Thymus (tissue), 11 donors: Measurements from ENCODE around the gene SOX9. TPM values are rescaled to one million over a fixed set of nuclear protein-coding genes. Genes with fewer than 3 reads are reported as not detected.
"Not testable (repeated sequence)": the region's sequence is repeated elsewhere in the genome, so short reads cannot be mapped to it uniquely, and the experiment has no call there.

Experiments used
- DNase-seq, 9 donors: peaks; one replicate each; pipeline ENCODE4 v3.0.0-alpha.2; 2013; ENCODE audit warnings: low spot score in 9 of 9, low read depth in 6 of 9, missing footprints in 1 of 9
- H3K27ac ChIP-seq, 2 donors: one replicate each; pipeline ENCODE4 v1.5.1; 2013; ENCODE audit warnings: control low read depth in 1 of 2, low read depth in 1 of 2, low read length in 1 of 2, mild to moderate bottlenecking in 1 of 2, moderate library complexity in 1 of 2
- H3K27me3 ChIP-seq, 2 donors: one replicate each; pipeline ENCODE4 v1.5.1; 2013; ENCODE audit warnings: low read length in 1 of 2; ENCODE audit not compliant: control insufficient read depth in 2 of 2, insufficient read depth in 1 of 2
- H3K36me3 ChIP-seq, 2 donors: one replicate each; pipeline ENCODE4 v1.5.1; 2013; ENCODE audit warnings: low read length in 1 of 2, mild to moderate bottlenecking in 1 of 2, moderate library complexity in 1 of 2; ENCODE audit not compliant: control insufficient read depth in 2 of 2, insufficient read depth in 2 of 2
- H3K4me1 ChIP-seq, 2 donors: one replicate each; pipeline ENCODE4 v1.5.1; 2013; ENCODE audit warnings: low read length in 2 of 2; ENCODE audit not compliant: control insufficient read depth in 2 of 2, insufficient read depth in 2 of 2
- H3K4me3 ChIP-seq, 2 donors: one replicate each; pipeline ENCODE4 v1.5.1; 2013; ENCODE audit warnings: low read length in 2 of 2, control low read depth in 1 of 2, mild to moderate bottlenecking in 1 of 2
- H3K9me3 ChIP-seq, 2 donors: one replicate each; pipeline ENCODE4 v1.5.1; 2013; ENCODE audit warnings: low read length in 1 of 2, mild to moderate bottlenecking in 1 of 2; ENCODE audit not compliant: control insufficient read depth in 2 of 2, insufficient read depth in 1 of 2
- WGBS: extraction: QIAGEN DNeasy Blood & Tissue Kit; methylation state at CpG from one replicate; pipeline ENCODE4 v1.1.7; 2013; 5-methylcytosine and 5-hydroxymethylcytosine counted together
- polyA plus RNA-seq: library from polyadenylated mRNA; stranded (reverse); fragments of 200-250 nt; gene quantifications from one replicate; pipeline ENCODE4 v1.2.3, GENCODE V29; 2013
- total RNA-seq: library from RNA; stranded (reverse); fragments of 120-200 nt; gene quantifications from one replicate; pipeline ENCODE4 v1.2.4, GENCODE V29; 2013
- donor health status: healthy.

The SOX9 gene
- total and polyA plus RNA-seq, 2 donors: 0.19 to 1.7 TPM

DNA sequence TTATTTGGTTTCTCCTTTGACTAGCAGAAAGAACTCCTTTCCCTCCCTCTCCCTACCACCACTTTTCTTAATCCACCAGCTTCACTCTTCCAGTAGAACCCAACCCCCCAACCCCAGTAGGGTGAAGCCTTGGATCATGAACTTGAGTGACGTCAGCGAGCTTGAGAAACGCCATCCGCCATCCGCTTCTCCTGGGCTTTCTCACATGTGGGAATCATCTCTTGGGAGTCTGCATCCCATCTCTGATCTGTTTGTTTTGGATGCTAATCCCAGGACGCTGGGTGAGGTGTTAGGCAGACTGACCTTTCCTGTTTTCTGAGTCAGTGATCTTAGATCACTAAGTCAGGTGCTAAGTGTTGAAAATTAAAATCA, 16.0 kb upstream of the SOX9 start:
- Histone ChIP-seq H3K4me3 (no peak overlapping the region), H3K27ac (no peak overlapping the region), H3K27me3 (peaks cover 0 to 2% of the 10 kb centered on the region in 2 donors), H3K9me3 (no peaks in the 10 kb centered on the region), H3K4me1 (no peaks in the 10 kb centered on the region), H3K36me3 (no peaks in the 10 kb centered on the region)
- DNase-seq: no peak
- WGBS: 74% methylated on average over 6 of the region's 6 CpGs

DNA sequence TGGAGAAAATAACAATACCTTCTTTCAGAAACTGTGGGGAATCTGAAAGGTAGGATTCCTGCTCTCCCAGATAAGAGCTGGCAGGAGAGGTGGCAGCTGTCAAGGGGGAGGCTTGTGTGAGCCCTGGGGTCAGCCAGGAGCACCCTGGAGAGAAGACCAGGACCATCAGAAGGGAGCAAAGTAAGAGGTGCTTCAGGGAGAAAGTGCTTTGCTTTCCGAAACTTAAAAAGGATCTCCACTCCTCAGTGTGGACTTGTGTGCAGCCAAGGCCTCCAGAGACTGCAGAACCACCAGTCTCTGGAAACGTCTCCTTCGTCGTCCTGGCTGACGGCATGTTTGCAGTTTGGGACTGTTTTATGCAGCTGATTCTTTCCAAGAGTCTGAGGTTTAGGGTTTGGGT, 13.7 kb upstream of the SOX9 start:
- peaks cover 0 to 14% of the 10 kb centered on the region in 2 donors for H3K27me3 ChIP-seq
- no peaks in the 10 kb centered on the region for H3K36me3 ChIP-seq
- no peak overlapping the region for H3K27ac ChIP-seq
- no peak overlapping the region for H3K4me3 ChIP-seq
- WGBS: 77% methylated on average over 5 of the region's 5 CpGs
- DNase-seq: no peak
- no peaks in the 10 kb centered on the region for H3K9me3 ChIP-seq
- no peaks in the 10 kb centered on the region for H3K4me1 ChIP-seq

DNA sequence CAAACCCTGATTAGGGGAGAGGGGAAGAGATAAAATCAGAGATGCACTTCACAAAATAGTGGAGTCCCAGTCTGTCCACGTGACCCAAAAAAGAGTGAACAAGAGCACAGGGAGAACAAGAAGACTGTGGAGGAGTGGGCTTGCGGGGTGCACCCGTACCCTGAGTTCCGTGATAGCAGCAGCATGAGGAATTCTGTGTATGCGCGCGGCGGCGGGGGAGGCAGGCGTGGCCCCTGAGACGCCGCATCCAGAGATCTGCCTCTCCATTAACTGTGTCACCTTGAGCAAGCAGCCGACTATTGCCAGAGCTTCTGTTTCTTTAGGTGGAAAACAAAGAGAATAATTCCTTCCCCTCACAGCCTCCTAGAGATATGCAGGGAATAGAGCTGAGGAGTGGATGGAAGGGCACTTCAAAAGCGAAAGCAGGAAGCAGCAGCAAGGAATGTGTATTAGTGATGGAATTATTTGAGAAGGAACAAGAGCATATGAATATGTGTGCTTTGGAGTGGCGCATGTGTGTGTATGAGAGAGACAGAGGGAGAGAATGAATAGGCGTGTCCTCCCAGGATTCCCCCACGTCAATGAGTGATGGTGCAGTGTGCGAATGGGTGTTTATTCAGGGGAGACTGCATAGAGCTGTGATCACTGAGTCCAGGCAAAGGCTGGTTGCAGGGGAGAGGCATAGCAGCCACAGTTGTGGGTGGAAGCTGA, 10.4 kb upstream of the SOX9 start:
- no peak for DNase-seq
- no peaks in the 10 kb centered on the region for H3K36me3 ChIP-seq
- H3K9me3 ChIP-seq: no peaks in the 10 kb centered on the region
- WGBS: 62% methylated on average over 18 of the region's 18 CpGs
- H3K4me1 ChIP-seq: no peaks in the 10 kb centered on the region
- no peak overlapping the region for H3K27ac ChIP-seq
- peaks cover 9 to 28% of the 10 kb centered on the region in 2 donors for H3K27me3 ChIP-seq
- no peak overlapping the region for H3K4me3 ChIP-seq

DNA sequence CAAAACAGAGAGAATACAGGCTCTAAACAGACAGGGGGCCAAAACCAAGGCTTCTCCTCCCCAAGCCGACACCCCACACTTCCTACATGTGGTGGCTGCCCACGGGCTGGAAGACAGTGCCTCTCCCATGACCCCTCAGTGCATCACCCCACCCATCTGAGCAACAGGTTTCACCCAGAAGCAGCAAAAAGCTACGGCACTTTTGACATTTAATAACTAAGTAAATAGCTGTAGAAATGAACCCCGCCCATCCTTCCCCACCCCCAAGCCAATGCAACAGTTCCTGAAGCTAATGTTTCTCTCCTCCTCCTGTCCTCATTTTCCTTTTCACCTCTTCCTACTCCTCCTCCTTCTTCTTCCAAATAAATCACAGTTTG, 9.9 kb upstream of the SOX9 start:
- no peak overlapping the region for H3K4me3 ChIP-seq
- H3K9me3 ChIP-seq: no peaks in the 10 kb centered on the region
- H3K27me3 ChIP-seq: peaks cover 14 to 34% of the 10 kb centered on the region in 2 donors
- H3K27ac ChIP-seq: no peak overlapping the region
- no peak for DNase-seq
- WGBS: 59% methylated on average over 4 of the region's 4 CpGs
- no peaks in the 10 kb centered on the region for H3K36me3 ChIP-seq
- H3K4me1 ChIP-seq: no peaks in the 10 kb centered on the region

DNA sequence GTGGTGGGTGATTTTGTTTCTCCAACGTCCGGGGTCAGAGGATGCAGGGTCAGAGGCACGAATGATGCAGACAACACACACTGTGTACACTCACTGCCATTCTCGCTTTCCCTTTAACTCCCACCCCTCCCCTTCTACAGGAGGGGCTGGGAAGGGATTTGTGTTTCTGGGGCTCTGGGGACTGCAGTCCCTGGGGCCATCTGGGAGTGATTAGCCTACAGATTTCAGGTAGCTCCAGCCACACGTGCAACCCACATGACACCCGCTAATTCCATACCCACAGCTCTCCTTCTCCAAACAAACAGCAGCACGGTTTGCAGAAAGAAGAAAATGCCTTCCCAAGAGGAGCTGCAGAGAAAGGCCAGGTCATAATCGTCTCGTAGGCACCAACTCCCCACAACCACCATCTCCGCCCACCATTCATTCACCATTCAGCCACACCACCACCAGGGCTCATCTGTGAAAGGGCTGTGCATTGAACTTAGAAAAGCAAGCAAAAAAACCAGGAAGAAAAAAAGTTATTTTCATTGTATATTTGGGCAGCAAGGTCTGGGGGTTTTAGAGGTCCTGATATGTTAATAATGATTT, 9.4 kb upstream of the SOX9 start:
- Histone ChIP-seq H3K36me3 (no peaks in the 10 kb centered on the region), H3K4me3 (no peak overlapping the region), H3K9me3 (no peaks in the 10 kb centered on the region), H3K27ac (no peak overlapping the region), H3K27me3 (peaks cover 19 to 39% of the 10 kb centered on the region in 2 donors), H3K4me1 (no peaks in the 10 kb centered on the region)
- WGBS: 35% methylated on average over 10 of the region's 10 CpGs
- DNase-seq: no peak

DNA sequence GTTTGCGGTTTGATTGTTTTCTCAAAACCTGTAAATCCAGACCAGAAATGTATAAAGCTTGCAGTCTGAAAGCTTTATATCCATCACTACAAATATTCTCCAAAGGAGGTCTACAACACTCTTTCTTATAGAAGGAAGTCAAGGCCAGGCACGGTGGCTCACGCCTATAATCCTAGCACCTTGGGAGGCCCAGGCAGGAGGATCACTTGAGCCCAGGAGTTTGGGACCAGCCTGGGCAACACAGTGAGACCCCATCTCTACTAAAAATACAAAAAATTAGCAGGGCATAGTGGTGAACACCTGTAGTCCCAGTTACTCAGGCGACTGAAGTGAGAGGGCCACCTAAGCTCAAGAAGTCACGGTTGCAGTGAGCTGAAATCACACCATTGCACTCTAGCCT, 8.9 kb upstream of the SOX9 start:
- not testable (repeated sequence) for H3K36me3 ChIP-seq, H3K4me1 ChIP-seq, H3K9me3 ChIP-seq, DNase-seq, H3K4me3 ChIP-seq, H3K27ac ChIP-seq
- 93% methylated on average over 5 of the region's 5 CpGs for WGBS
- H3K27me3 ChIP-seq: peaks cover 24 to 44% of the 10 kb centered on the region in 2 donors

DNA sequence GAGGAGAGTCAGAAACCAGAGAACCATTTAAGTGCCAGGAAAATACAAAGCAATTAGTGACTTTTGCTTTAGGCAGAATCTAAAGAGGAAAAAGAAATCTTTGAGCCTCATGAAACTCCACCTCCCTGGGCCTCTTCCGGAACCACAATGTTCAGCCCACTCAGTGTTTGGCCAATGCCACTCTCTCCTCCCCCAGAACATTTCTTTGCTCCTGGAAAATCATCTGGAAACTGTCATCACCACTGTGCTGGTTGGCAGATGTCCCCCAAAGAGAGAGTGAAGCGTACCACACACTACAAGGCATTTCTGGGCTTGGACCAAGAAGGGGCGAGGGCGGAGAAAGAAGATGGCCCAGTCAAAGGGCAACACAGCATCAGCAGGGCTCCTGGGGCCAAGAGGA, 7.1 kb upstream of the SOX9 start:
- Histone ChIP-seq H3K9me3 (no peaks in the 10 kb centered on the region), H3K36me3 (no peaks in the 10 kb centered on the region), H3K27ac (no peak overlapping the region), H3K4me1 (no peaks in the 10 kb centered on the region), H3K27me3 (peaks cover 42 to 62% of the 10 kb centered on the region in 2 donors), H3K4me3 (no peak overlapping the region)
- DNase-seq: no peak
- WGBS: 94% methylated on average over 4 of the region's 4 CpGs

DNA sequence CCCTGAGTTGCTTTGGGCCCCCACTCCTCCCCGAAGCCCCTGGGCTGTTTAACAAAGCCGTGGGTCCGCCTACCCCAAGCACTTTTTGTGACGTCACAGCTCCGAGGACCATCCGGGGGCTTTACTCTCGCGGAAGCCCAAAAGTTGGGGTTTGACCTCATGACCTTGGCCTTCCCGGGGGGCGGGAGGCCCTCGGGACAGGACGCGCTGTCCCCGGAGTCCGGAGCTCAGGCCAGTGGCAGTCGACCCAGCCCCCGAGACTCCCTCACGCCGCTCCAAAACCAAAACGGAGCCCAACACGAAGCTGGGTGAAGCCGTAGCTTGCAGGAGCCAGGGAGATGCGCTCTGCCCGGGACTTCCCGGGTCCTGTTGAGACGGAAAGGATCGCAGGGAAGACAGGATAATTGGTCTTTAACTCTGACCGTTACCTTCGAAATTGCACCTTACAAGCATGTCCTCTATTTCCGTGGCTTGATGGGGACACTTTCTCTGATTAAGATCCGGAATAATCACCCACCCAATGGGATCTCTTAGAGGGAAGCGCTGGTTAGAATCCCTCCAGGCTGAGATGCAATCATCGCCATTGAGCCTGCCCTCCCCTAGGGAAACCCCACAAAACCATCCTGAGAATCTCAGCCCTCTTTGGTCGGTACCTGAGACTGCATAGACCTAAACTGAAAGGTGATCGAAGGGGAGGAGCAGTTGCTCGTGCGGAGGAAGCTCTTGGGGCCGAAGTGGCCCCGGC, 4.9 kb upstream of the SOX9 start:
- no peaks in the 10 kb centered on the region for H3K9me3 ChIP-seq
- H3K27ac ChIP-seq: no peak overlapping the region
- no peaks in the 10 kb centered on the region for H3K4me1 ChIP-seq
- no peak for DNase-seq
- H3K36me3 ChIP-seq: no peaks in the 10 kb centered on the region
- H3K27me3 ChIP-seq: peaks cover 63 to 75% of the 10 kb centered on the region in 2 donors
- H3K4me3 ChIP-seq: no peak overlapping the region
- WGBS: 5% methylated on average over 39 of the region's 39 CpGs
